Fibroblast of pulmonary artery (primary cell): Measurements from ENCODE around the gene SYTL4.
"Not testable (repeated sequence)": the region's sequence is repeated elsewhere in the genome, so short reads cannot be mapped to it uniquely, and the experiment has no call there.

ENCODE experiments used
- DNase-seq: peaks from one replicate; pipeline ENCODE4 v3.0.0-alpha.2; 2010; ENCODE audit warnings: low read depth
- H3K4me3 ChIP-seq: replicated peaks from 2 replicates; pipeline ENCODE4 v1.5.1; 2011; ENCODE audit warnings: low read depth, mild to moderate bottlenecking, control low read depth, low read length, moderate library complexity
- CTCF ChIP-seq: IDR thresholded peaks from 2 replicates; pipeline ENCODE4 v1.5.1; 2011; ENCODE audit warnings: mild to moderate bottlenecking, control low read depth, low read length, inconsistent platforms; ENCODE audit errors: missing control alignments

SYTL4 gene

DNA sequence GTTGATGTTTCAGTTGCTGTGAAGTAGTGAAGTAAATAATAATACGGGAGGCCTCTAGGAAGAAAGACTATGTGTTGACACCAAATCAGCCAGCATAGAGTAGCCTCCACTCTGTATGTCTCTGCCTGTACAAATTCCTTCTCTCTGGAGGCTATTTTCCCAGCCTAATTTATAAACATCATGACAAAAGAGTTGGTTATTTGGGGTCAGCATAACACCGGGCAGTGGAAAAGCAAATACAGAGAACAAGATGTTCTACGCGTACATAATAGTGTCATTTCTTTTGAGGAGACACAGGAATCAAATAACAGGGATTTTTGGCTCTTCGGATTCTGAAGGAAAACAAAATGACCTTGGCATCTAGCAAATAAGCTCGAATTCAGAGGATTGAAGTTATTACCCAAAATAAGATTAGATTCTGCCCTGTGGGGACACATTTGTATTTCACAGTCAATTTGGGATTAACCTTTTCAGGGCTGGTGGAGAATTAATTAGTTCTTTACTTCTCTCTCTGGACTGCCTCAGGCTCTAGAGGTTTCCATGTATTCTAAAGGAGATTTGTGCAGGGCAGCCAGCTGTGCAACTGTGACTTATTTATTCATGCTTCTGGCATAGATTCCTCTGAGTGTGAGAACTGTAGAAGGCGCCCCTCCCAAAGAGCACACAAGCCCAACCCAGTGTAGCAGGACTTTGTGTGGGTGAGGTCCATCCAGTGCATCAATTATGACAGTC is 14.1 kb upstream of the SYTL4 start:
- no peak overlapping the region for H3K4me3 ChIP-seq
- DNase-seq = peak; percentile 28
- TF ChIP-seq CTCF = no peak

DNA sequence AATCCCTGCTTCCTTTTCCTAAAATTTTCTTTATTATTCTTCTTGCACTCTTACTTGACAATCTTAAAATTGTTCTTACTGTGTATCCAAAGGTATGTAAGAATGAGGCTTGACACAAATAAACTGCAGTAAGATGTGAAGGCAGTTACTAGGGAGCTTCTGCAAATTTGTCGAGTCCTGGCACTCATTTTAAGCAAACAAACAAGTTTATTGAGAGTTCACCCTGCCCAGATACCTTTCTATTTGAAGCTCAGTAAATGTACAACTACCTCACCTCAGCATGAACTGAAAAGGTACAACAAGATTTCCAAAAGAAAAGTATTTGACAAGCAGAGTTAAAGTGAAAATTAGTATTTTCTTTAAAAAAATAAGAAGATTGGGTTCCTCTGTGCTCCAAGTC is 13.3 kb upstream of the SYTL4 start:
- no peak overlapping the region for H3K4me3 ChIP-seq
- DNase-seq = no peak
- no peak for TF ChIP-seq CTCF

DNA sequence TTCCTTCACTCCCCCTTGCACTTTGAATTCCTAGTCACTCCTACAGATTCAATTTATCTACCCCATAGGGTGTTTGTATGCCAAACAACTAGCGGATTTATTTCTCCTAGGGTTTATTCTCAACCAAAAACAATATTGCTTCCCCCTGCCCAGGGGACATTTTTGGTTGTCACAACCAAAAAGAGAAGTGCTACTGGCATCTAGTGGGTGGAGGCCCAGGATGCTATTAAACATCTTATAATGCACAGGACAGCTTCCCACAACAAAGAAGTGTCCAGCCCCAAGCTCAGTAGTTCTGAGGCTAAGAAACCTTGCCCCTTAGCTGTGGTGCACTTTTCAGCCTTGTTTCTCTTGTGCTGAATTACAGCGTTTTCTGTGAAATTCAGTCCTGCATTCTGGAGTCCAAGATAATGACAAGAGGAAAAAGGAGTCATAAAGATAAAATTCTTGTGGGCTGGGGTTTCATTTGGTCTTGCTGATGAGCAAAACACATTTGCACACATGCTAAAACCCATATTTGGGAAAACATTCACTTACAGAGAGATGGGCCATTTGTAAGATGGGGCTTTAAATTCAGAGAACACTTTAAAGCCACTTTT is 11.2 kb upstream of the SYTL4 start:
- peak; percentile 51 for DNase-seq
- TF ChIP-seq CTCF = no peak

GRCh38 chrX:100724006-100724405 is 7.9 kb downstream of the SYTL4 start:
- DNase-seq, H3K4me3 ChIP-seq: not testable (repeated sequence)

More for the DNA sequence above, 11.2 kb upstream of the SYTL4 start:
- H3K4me3 ChIP-seq = no peak overlapping the region

- no peak for DNase-seq
- H3K4me3 ChIP-seq = no peak overlapping the region
- TF ChIP-seq CTCF = no peak
Measured at GRCh38 chrX:100721328-100721727, 10.6 kb downstream of the SYTL4 start.

DNA sequence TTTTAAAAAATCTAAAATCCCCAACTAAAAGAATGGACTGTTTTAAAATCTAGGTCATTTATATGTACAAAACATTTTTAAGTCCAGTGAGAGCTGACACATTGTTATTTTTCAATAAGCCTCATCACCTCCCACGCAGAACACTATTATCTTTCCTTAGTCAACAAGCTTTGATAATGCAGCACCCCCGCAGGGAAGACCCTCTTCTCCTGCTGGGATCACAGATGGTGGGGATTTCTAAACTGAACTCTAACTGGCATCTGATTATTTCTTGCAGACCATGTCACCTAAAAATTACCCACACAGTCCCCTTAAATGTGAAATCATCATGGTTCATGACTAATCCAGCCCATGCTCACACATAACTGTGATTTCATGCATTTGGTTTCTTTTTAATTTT is 11.6 kb downstream of the SYTL4 start:
- peak; percentile 9 for DNase-seq
- H3K4me3 ChIP-seq = no peak overlapping the region
- no peak for TF ChIP-seq CTCF

GRCh38 chrX:100719139-100719538 is 12.8 kb downstream of the SYTL4 start:
- no peak for DNase-seq
- no peak for TF ChIP-seq CTCF
- H3K4me3 ChIP-seq = no peak overlapping the region
